Peyer's patch (tissue), 4 donors: Measurements from ENCODE around the gene BRS3. TPM values are rescaled to one million over a fixed set of nuclear protein-coding genes. Genes with fewer than 3 reads are reported as not detected.

Experiments
- DNase-seq, 3 donors: peaks; one replicate each; pipeline ENCODE4 v3.0.0-alpha.2; 2017 to 2019
- H3K27ac ChIP-seq, 4 donors: fragments of 200-600 bp; sonication (generic); one replicate each; pipeline ENCODE4 v1.5.1; 2016 to 2019
- H3K27me3 ChIP-seq, 2 donors: fragments of 200-600 bp; sonication (generic); one replicate each; pipeline ENCODE4 v1.5.1; 2019
- H3K36me3 ChIP-seq, 3 donors: fragments of 200-600 bp; sonication (generic); one replicate each; pipeline ENCODE4 v1.5.1; 2016 to 2019
- H3K4me1 ChIP-seq, 4 donors: fragments of 200-600 bp; sonication (generic); one replicate each; pipeline ENCODE4 v1.5.1; 2016 to 2019
- H3K4me3 ChIP-seq, 4 donors: fragments of 200-600 bp; sonication (generic); 1 replicate in 3 of 4; 2 replicates in 1 of 4; pipeline ENCODE4 v1.5.1; 2016 to 2019; ENCODE audit warnings: mild to moderate bottlenecking in 1 of 4
- H3K9me3 ChIP-seq, 4 donors: fragments of 200-600 bp; sonication (generic); one replicate each; pipeline ENCODE4 v1.5.1; 2016 to 2019; ENCODE audit warnings: mild to moderate bottlenecking in 1 of 4
- POLR2A ChIP-seq, 2 donors: fragments of 450-650 bp; IDR thresholded peaks; one replicate each; pipeline ENCODE4 v1.5.1; 2017; ENCODE audit warnings: antibody characterized with exemption in 2 of 2, mild to moderate bottlenecking in 2 of 2, moderate library complexity in 2 of 2
- total RNA-seq, 4 donors: library from RNA; depleted of rRNA; stranded (reverse); fragments of >200 nt; gene quantifications; one replicate each; pipeline ENCODE4 v1.1.0, GENCODE V29; 2016
- TF ChIP-seq, protein P1 (sequence below), 6 experiments: fragments of 450-650 bp in 4 of 6; fragments of 200-600 bp in 2 of 6; sonication (generic) in 1 of 6; IDR thresholded peaks; one replicate each; pipeline ENCODE4 v1.5.1; 2017 to 2019; ENCODE audit warnings: antibody characterized with exemption in 6 of 6, mild to moderate bottlenecking in 3 of 6, moderate library complexity in 1 of 6

BRS3 gene
- total RNA-seq, 4 donors from 2014 or later, result not detected

DNA sequence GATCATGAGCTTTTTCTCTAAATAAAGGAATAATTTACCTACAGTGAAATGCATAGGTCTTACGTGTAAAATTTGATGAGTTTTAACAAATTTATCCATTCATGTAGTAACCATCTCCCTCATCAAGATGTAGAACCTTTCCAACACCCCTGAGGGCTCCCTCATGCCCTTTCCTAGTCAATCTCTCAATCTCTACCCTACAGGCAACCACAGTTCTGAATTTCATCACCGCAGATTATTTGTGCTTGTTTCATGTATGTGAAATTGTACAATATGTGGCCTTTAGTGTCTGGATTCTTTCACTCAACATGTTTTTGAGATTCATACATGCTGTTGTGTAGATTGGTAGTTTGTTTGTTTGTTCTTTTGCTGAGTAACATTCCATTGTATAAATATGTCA lies 46.4 kb downstream of the BRS3 start:
- Histone ChIP-seq H3K27ac (no peak overlapping the region), H3K27me3 (no peaks in the 10 kb centered on the region), H3K4me1 (no peaks in the 10 kb centered on the region), H3K36me3 (no peaks in the 10 kb centered on the region), H3K9me3 (no peaks in the 10 kb centered on the region), H3K4me3 (no peak overlapping the region)
- TF ChIP-seq POLR2A (IDR thresholded peaks at IDR 0.05), result no peak
- TF ChIP-seq, protein P1, sequence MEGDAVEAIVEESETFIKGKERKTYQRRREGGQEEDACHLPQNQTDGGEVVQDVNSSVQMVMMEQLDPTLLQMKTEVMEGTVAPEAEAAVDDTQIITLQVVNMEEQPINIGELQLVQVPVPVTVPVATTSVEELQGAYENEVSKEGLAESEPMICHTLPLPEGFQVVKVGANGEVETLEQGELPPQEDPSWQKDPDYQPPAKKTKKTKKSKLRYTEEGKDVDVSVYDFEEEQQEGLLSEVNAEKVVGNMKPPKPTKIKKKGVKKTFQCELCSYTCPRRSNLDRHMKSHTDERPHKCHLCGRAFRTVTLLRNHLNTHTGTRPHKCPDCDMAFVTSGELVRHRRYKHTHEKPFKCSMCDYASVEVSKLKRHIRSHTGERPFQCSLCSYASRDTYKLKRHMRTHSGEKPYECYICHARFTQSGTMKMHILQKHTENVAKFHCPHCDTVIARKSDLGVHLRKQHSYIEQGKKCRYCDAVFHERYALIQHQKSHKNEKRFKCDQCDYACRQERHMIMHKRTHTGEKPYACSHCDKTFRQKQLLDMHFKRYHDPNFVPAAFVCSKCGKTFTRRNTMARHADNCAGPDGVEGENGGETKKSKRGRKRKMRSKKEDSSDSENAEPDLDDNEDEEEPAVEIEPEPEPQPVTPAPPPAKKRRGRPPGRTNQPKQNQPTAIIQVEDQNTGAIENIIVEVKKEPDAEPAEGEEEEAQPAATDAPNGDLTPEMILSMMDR (IDR thresholded peaks at IDR 0.05), result no peak
- no peak for DNase-seq

DNA sequence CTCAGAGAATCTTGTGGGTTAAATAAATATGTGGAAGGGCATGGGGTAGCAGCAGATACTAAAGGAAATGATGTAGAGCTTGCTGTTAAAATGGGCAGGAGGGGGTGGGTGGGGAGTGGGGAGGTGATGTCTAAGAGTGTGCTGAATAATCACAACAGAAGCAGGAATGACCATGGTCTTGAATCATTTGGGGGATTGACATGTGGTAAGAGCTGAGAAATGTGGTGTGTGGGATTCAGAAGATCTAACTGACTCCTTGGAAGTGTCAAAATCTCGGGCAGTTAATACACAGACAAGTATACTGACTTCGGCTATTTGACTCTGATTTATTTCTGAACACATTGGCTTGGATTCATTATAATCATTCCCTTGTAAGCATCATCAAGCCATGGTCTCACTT lies 51.1 kb downstream of the BRS3 start:
- TF ChIP-seq POLR2A (IDR thresholded peaks at IDR 0.05), result no peak
- TF ChIP-seq, protein P1 (IDR thresholded peaks at IDR 0.05), result no peak
- no peaks in the 10 kb centered on the region for H3K9me3 ChIP-seq
- DNase-seq, result no peak
- no peaks in the 10 kb centered on the region for H3K27me3 ChIP-seq
- no peaks in the 10 kb centered on the region for H3K36me3 ChIP-seq
- no peak overlapping the region for H3K4me3 ChIP-seq
- no peak overlapping the region for H3K27ac ChIP-seq
- no peaks in the 10 kb centered on the region for H3K4me1 ChIP-seq

DNA sequence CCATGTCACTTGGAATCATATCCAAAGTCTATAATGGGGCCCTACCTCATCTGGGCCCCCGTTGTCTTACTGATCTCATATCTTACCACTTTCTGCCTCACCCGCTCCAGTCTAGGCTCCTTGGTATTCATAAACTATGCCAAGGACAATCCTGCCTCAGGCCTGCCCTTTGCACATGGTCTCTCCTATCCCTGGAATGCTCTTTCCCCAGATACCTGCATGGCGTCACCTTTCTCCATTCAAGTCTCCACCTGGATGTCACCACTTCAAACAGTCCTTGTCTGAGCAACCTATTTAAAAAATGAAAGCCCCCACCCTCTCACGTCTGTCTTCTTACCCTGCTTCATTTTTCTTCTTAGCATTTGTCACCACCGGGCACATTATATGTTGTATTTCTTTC lies 52.5 kb downstream of the BRS3 start:
- no peak for DNase-seq
- no peaks in the 10 kb centered on the region for H3K27me3 ChIP-seq
- H3K4me3 ChIP-seq, result no peak overlapping the region
- H3K27ac ChIP-seq, result no peak overlapping the region
- H3K9me3 ChIP-seq, result no peaks in the 10 kb centered on the region
- H3K4me1 ChIP-seq, result no peaks in the 10 kb centered on the region
- H3K36me3 ChIP-seq, result no peaks in the 10 kb centered on the region
- TF ChIP-seq, protein P1 (IDR thresholded peaks at IDR 0.05), result no peak
- no peak for TF ChIP-seq POLR2A (IDR thresholded peaks at IDR 0.05)

DNA sequence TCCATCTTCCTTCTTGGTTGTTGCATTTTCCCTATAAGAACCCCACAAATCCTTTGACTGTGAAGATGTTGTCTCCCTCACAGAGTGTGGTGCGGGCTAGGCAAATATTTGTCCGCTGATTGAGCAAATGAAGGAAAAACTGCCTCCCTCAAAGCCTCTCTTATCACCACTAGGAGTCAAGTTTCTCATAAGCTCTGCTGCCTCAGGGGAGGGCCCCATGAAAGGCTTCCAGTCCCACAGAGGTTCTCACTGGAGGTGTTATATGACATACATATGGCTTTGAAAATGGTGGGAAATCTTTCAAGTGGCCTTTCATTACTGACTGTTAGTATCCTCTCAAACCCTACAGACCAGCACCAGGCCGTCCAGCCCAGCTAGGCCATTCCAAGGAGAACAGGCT lies 53.5 kb downstream of the BRS3 start:
- H3K27ac ChIP-seq, result no peak overlapping the region
- no peak for TF ChIP-seq POLR2A (IDR thresholded peaks at IDR 0.05)
- TF ChIP-seq, protein P1 (IDR thresholded peaks at IDR 0.05), result no peak
- no peaks in the 10 kb centered on the region for H3K9me3 ChIP-seq
- DNase-seq, result no peak
- H3K4me1 ChIP-seq, result no peaks in the 10 kb centered on the region
- H3K4me3 ChIP-seq, result no peak overlapping the region
- H3K36me3 ChIP-seq, result no peaks in the 10 kb centered on the region
- no peaks in the 10 kb centered on the region for H3K27me3 ChIP-seq

DNA sequence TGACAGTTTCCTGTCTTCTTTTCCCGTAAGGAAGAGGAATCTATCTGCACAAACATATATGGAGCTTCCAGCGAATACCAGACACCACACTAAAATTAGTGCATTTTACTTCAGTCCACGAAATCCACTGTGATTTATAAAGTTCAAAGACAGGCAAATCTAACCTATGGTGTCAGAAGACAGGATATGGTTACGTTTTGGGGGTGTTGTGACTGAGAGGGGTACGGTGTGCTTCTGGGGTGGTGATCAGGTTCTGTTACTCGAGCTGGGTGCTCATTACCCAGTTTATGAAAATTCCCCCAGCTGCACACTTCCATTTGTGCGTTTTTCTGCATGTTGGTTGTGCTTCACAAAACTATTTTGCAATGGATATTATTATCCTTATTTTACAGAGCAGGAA lies 54.5 kb downstream of the BRS3 start:
- no peaks in the 10 kb centered on the region for H3K4me1 ChIP-seq
- no peak for DNase-seq
- H3K4me3 ChIP-seq, result no peak overlapping the region
- H3K36me3 ChIP-seq, result no peaks in the 10 kb centered on the region
- TF ChIP-seq, protein P1 (IDR thresholded peaks at IDR 0.05), result no peak
- no peak for TF ChIP-seq POLR2A (IDR thresholded peaks at IDR 0.05)
- H3K9me3 ChIP-seq, result no peaks in the 10 kb centered on the region
- H3K27me3 ChIP-seq, result no peaks in the 10 kb centered on the region
- no peak overlapping the region for H3K27ac ChIP-seq

Other genes starting within 250 kb of the BRS3 start
- 10 to 100 TPM in 1 of 4 donors, 1 to 10 TPM in 3; 1.6 to 18.2 (median 4.7) TPM for gene MAP7D3, start 236.5 kb upstream of the BRS3 start, total RNA-seq
- 1 to 10 TPM in 3 of 4 donors, under 1 TPM in 1; 0.83 to 6.1 (median 3.6) TPM for gene ADGRG4, start 187.0 kb upstream of the BRS3 start, total RNA-seq
- gene HTATSF1, start 9.6 kb downstream of the BRS3 start, total RNA-seq, result 10 to 100 TPM; 25.9 to 45.4 (median 27.9) TPM
- gene VGLL1, start 44.3 kb downstream of the BRS3 start, total RNA-seq, result not detected
- under 1 TPM in 1 of 4 donors, not detected in 3; 0.94 TPM for gene CD40LG, start 160.2 kb downstream of the BRS3 start, total RNA-seq